ENCODE measurements around the gene C11orf86.

C11orf86 gene

DNA sequence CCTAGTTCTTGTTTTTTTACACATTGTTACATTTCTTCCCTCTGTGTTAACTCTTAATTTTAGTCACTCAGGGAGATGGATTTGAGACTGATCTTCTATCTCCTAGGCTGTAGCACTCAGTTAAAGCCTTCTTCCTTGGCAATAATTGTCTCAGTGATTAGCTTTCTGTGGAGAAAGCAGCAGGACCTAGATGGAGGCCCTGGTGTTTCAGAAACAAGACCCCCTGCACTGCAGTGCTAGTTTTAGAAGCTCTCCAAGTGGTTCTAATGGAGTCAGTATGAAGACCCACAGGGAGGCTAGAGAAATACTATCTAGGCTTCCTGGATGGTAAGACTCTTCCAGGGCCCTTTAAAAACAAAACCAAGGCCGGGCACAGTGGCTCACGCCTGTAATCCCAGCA lies 12.9 kb upstream of the C11orf86 start:
- TF ChIP-seq ELF4 (IDR thresholded peaks at IDR 0.05) (no peak), CTBP1 (IDR thresholded peaks at IDR 0.05; ENCODE audit: borderline replicate concordance) (no peak), NFRKB (IDR thresholded peaks at IDR 0.05) (no peak), ZNF384 (IDR thresholded peaks at IDR 0.05) (no peak), LEF1 (IDR thresholded peaks at IDR 0.05; ENCODE audit: borderline replicate concordance) (no peak), SP1 (IDR thresholded peaks at IDR 0.05) (no peak), BHLHE40 (IDR thresholded peaks at IDR 0.05; ENCODE audit: borderline replicate concordance) (no peak), ARNT (IDR thresholded peaks at IDR 0.05) (no peak), TARDBP (IDR thresholded peaks at IDR 0.05) (no peak), SUZ12 (IDR thresholded peaks at IDR 0.05) (no peak), FOXK2 (IDR thresholded peaks at IDR 0.05) (no peak), FOXA1 (IDR thresholded peaks at IDR 0.05) (no peak)
- no peak for DNase-seq (ENCODE audit: extremely low spot score)
- ChIA-PET CTCF (interaction anchor here (0.6 kb wide), 1 partner anchor 77 kb away, joined by 4 read pairs; no protein-coding TSS in a partner anchor), POLR2A (interaction anchor here (1.1 kb wide), 1 partner anchor 12 kb away, joined by 3 read pairs; no protein-coding TSS in a partner anchor)

DNA sequence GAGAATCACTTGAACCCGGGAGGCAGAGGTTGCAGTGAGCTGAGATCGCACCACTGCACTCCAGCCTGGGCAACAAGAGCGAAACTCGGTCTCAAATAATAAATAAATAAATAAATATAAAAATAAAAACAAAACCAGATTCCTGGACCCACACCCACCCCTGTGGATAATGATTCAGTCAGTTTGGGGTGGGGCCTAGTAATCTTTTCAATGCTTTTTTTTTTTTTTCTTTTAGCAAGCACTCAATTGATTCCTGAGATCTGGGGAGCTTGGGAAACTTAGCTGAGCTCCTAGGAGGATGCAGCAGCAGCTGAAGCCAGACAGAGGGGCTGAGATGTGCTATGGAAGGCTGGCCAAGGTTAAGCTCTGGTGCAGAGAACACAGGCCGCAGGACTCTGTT lies 12.3 kb upstream of the C11orf86 start:
- no peak for DNase-seq (ENCODE audit: extremely low spot score)
- ChIA-PET POLR2A (no interaction called here), CTCF (interaction anchor here (0.6 kb wide), 1 partner anchor 77 kb away, joined by 4 read pairs; no protein-coding TSS in a partner anchor)
- no peak for TF ChIP-seq FOXM1 (IDR thresholded peaks at IDR 0.05; ENCODE audit: borderline replicate concordance)
- TF ChIP-seq LEF1 (IDR thresholded peaks at IDR 0.05; ENCODE audit: borderline replicate concordance): no peak
- no peak for TF ChIP-seq BHLHE40 (IDR thresholded peaks at IDR 0.05; ENCODE audit: borderline replicate concordance)
- TF ChIP-seq FOXA1 (IDR thresholded peaks at IDR 0.05): no peak
- TF ChIP-seq FOXK2 (IDR thresholded peaks at IDR 0.05): no peak
- no peak for TF ChIP-seq PKNOX1 (IDR thresholded peaks at IDR 0.05)
- no peak for TF ChIP-seq NFRKB (IDR thresholded peaks at IDR 0.05)
- no peak for TF ChIP-seq ARNT (IDR thresholded peaks at IDR 0.05)
- TF ChIP-seq L3MBTL2 (conservative IDR thresholded peaks at IDR 0.05): no peak
- no peak for TF ChIP-seq SUZ12 (IDR thresholded peaks at IDR 0.05)
- no peak for TF ChIP-seq SP1 (IDR thresholded peaks at IDR 0.05)
- no peak for TF ChIP-seq HDGF (IDR thresholded peaks at IDR 0.05; ENCODE audit: borderline replicate concordance)

DNA sequence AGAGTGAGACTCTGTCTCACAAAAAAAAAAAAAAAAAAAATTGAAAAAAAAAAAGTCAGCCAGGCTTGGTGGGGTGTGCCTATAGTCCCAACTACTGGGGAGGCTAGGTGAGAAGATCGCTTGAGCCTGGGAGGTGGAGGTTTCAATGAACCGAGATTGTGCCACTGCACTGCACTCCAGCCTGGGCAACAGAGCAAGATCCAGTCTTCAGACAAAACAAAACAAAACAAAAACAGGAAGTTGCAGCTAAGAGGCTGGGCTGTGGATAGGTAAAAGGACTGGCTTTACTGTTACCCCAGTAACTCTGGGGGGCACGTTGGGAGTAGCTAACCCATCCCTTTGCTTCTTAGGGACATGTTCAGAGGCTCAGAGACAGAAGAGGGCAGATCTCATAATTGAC lies 10.6 kb upstream of the C11orf86 start:
- POLR2A ChIA-PET: no interaction called here
- TF ChIP-seq FOXM1 (IDR thresholded peaks at IDR 0.05; ENCODE audit: borderline replicate concordance) (no peak), SP1 (IDR thresholded peaks at IDR 0.05) (no peak)
- CTCF ChIA-PET: no interaction called here
- no peak for DNase-seq (ENCODE audit: extremely low spot score)

GRCh38 chr11:66966351-66966750 lies 8.8 kb upstream of the C11orf86 start:
- POLR2A ChIA-PET: no interaction called here
- TF ChIP-seq BHLHE40 (IDR thresholded peaks at IDR 0.05; ENCODE audit: borderline replicate concordance): no peak
- no peak for DNase-seq (ENCODE audit: extremely low spot score)
- CTCF ChIA-PET: interaction anchor here (1.6 kb wide), 1 partner anchor 9 kb away, joined by 5 read pairs; the partner anchor contains the start of gene C11orf86

DNA sequence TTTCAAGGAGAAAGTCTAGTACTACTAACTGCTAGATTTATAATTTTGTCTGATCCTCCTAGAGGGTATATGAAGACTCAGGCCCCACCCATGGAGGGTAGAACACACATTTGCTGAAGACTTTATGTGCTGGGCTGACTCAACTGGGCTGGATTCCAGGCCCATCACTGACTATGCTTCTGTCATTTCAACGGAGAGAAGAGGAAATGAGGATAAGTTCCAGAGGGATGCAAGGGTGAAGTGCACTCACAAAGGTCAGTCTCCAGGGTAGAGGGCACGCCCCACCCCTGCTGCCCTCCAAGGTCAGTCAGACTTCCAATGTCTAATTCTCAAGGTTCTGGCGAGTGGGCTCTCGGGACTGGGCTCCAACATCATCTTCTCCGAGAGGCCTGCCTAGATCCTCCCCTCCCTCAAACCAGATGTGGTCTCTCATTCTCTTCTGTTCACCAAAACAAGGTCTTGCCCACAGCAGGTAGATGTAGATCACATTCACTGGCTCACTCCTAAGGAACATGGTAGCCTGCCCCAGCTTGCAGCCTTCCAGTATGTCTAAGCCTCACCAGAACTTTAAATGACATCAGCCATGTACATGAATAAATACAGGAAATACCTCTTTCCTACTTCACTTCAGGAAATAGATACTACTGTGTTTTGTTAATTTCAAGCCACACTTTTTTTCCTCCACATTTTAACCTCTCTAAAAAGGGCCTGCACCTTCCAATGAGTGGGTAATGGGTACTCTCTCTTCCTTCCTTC lies 7.3 kb upstream of the C11orf86 start:
- CTCF ChIA-PET: no interaction called here
- DNase-seq (ENCODE audit: extremely low spot score): no peak
- POLR2A ChIA-PET: no interaction called here

DNA sequence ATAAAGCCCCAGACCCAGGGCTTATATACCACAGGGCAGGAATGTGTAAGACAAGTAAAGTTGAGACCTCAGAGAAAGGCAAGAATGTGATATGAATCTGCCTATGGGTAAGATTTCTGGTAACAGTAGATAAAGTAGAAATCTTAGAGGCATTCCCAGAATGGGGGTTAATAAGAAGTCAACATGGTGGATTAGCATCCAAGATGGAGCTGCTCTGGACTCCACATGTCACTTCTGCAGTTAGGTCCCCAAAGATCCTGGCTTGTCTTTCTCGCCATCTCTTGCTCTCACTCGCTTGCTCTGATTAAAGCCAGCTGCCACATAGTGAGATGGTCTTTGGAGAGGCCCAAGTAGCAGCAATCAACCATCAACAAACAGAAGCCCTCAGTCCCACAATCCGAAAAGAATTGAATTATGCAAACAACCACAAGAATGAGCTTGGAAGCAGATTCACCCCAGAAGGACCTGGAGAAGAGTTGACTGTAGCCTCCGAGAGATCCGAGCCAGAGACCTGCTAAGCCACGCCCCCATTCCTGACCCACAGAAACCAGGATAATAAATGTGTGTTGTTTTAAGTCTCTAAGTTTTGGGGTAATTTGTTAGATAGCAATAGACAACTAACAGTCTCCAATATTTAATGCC lies 5.4 kb upstream of the C11orf86 start:
- POLR2A ChIA-PET: no interaction called here
- no peak for DNase-seq (ENCODE audit: extremely low spot score)
- TF ChIP-seq CTBP1 (IDR thresholded peaks at IDR 0.05; ENCODE audit: borderline replicate concordance) (no peak), ARNT (IDR thresholded peaks at IDR 0.05) (no peak), NFRKB (IDR thresholded peaks at IDR 0.05) (no peak), HDGF (IDR thresholded peaks at IDR 0.05; ENCODE audit: borderline replicate concordance) (no peak), LEF1 (IDR thresholded peaks at IDR 0.05; ENCODE audit: borderline replicate concordance) (no peak), SP1 (IDR thresholded peaks at IDR 0.05) (no peak), L3MBTL2 (conservative IDR thresholded peaks at IDR 0.05) (no peak), FOXK2 (IDR thresholded peaks at IDR 0.05) (no peak), TARDBP (IDR thresholded peaks at IDR 0.05) (no peak), FOXA1 (IDR thresholded peaks at IDR 0.05) (no peak)
- CTCF ChIA-PET: no interaction called here

More for the DNA sequence above, 7.3 kb upstream of the C11orf86 start:
- TF ChIP-seq SP1 (IDR thresholded peaks at IDR 0.05): no peak
- no peak for TF ChIP-seq ARNT (IDR thresholded peaks at IDR 0.05)

GRCh38 chr11:66970371-66970806 lies 4.7 kb upstream of the C11orf86 start:
- ChIA-PET CTCF (no interaction called here), POLR2A (no interaction called here)
- DNase-seq (ENCODE audit: extremely low spot score): no peak
- TF ChIP-seq ZNF384 (IDR thresholded peaks at IDR 0.05): no peak
- TF ChIP-seq SUZ12 (IDR thresholded peaks at IDR 0.05): no peak
- no peak for TF ChIP-seq SP1 (IDR thresholded peaks at IDR 0.05)
- no peak for TF ChIP-seq NFRKB (IDR thresholded peaks at IDR 0.05)
- TF ChIP-seq L3MBTL2 (conservative IDR thresholded peaks at IDR 0.05): no peak
- TF ChIP-seq HDGF (IDR thresholded peaks at IDR 0.05; ENCODE audit: borderline replicate concordance): no peak
- TF ChIP-seq BHLHE40 (IDR thresholded peaks at IDR 0.05; ENCODE audit: borderline replicate concordance): no peak
- no peak for TF ChIP-seq ARNT (IDR thresholded peaks at IDR 0.05)
- TF ChIP-seq TARDBP (IDR thresholded peaks at IDR 0.05): no peak
- no peak for TF ChIP-seq ELF4 (IDR thresholded peaks at IDR 0.05)
- no peak for TF ChIP-seq FOXK2 (IDR thresholded peaks at IDR 0.05)
- TF ChIP-seq FOXA1 (IDR thresholded peaks at IDR 0.05): no peak
- TF ChIP-seq LEF1 (IDR thresholded peaks at IDR 0.05; ENCODE audit: borderline replicate concordance): no peak
- no peak for TF ChIP-seq CTBP1 (IDR thresholded peaks at IDR 0.05; ENCODE audit: borderline replicate concordance)
- no peak for TF ChIP-seq FOXM1 (IDR thresholded peaks at IDR 0.05; ENCODE audit: borderline replicate concordance)
